Retinal pigment epithelial cell (primary cell): ENCODE results near the gene GDPD5.

Experiments
- DNase-seq: peaks from one replicate; pipeline ENCODE4 v3.0.0-alpha.2; 2010; ENCODE audit warnings: low read depth
- H3K4me3 ChIP-seq: 2 replicates; pipeline ENCODE4 v1.5.1; 2011; ENCODE audit warnings: mild to moderate bottlenecking, low read length, control low read depth, moderate library complexity
- CTCF ChIP-seq: conservative IDR thresholded peaks from 2 replicates; pipeline ENCODE4 v1.5.1; 2011; ENCODE audit warnings: low read depth, low read length, control low read depth, inconsistent platforms

The GDPD5 gene

DNA sequence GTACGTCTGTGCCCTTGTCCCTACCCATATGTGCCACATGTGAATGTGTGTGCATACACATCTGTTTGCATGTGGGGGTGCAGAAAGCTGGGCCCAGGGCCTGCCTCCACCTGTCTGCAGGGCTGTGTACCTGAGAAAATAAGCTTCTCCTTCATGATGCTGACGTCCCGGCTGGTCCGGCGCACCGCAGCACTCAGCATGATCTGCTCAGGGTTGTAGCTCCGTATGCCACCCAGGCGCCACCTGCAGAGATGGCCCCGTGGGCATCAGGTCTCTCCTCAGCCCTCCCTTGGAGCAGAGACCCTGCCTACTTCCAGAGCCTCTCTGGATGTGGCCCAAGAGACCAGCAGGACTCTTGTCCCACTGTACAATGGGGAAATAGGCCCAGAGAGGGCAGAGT, 88.9 kb downstream of the GDPD5 start:
- DNase-seq, result no peak
- TF ChIP-seq CTCF, result no peak
- no peak overlapping the region for H3K4me3 ChIP-seq

GRCh38 chr11:75435571-75435925, 90.2 kb downstream of the GDPD5 start:
- DNase-seq, result no peak
- no peak overlapping the region for H3K4me3 ChIP-seq
- no peak for TF ChIP-seq CTCF

- TF ChIP-seq CTCF, result no peak
- no peak for DNase-seq
- no peak overlapping the region for H3K4me3 ChIP-seq
These were observed 90.7 kb downstream of the GDPD5 start for GRCh38 chr11:75434886-75435570.

DNA sequence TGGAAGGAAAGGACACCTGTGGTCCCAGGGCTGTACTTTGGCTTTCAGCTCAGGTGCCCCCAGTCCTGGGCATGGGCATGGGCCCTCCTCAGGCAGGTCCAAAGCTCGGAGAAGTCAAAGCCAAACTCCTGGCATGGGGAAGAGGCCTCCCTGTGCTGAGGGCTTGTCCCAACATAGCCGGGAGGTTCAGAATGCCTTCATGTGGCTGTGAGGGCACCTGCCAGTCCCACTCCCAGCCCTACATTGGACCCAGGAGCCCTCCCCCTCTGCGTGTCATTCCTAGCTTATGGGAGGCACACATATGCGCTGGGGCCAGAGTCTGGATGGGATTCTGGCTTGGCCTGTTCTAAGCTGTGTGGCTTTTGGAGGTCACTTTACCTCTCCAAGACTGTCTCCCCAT, 91.7 kb downstream of the GDPD5 start:
- DNase-seq, result no peak
- TF ChIP-seq CTCF, result no peak
- no peak overlapping the region for H3K4me3 ChIP-seq

DNA sequence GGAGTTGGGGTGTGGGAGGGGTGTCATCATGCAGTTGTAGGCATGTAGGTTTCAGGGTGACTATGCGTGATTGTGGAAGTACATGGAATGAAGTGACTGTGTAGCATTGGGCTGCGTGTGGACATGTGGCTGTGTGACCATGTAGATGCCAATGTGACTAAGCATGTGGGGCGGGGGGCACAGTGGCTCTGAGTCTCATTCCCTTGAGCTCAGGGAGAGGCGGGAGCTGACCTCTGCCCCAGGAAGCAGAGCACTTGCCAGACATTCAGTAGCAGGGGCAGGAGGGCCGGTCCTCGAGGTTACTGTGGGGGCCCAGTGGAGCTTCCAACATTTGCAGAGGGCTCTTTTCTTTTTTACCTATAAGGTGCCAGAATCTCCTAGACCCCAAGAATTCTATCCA, 92.3 kb downstream of the GDPD5 start:
- no peak overlapping the region for H3K4me3 ChIP-seq
- no peak for DNase-seq
- no peak for TF ChIP-seq CTCF

DNA sequence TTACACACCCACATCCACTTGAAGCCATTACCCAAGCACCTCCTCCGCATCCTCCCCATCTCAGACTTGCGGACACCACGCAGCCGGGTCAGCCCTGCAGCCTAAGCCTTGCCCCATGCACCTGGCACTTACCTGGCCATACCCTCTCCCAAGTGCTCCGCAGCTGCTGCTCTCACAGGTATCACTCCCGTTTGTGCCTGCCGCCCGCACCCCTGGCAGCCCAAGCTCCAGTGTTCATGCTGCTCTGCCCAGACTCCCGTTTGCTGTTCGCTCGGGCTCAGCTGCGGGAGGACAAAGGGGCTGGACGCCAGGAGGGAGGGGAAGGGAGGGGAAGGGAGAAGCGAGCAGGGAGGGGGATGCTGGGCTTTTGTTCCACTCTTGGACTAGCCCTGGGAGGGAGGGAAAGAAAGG, 92.8 kb downstream of the GDPD5 start, which contains the start of gene KLHL35:
Gene KLHL35, minus strand, starts transcription at position 293 of the 411 bp plus-strand sequence. CDS start 2,574 bp downstream, outside the sequence.
- no peak for DNase-seq
- no peak for TF ChIP-seq CTCF

More for the DNA sequence above, 92.8 kb downstream of the GDPD5 start, which contains the start of gene KLHL35:
- no peak within 1 kb of the TSS for H3K4me3 ChIP-seq
